ENCODE results near the gene CATSPER3.

DNA sequence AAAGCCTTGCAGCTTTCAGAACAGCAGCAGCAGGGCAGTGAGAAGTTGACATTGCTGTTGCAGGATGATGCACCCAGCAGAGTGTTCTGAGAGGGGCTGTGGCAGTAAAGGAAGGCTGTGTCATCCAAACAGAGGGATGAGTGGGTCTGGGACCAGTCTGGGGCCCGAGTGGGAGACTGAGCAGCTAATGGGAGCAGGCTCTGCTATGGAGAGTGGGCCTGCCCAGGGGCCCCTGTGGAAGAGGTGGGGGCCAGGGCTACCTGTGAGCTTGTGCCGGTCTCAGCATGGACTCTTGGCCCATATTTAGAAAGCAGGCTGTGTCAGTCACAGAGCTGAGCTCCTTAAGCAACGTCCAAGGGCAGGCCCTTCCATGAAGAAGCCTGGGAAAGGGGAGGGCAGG is 92.3 kb downstream of the CATSPER3 start:
- TF ChIP-seq, protein P1, sequence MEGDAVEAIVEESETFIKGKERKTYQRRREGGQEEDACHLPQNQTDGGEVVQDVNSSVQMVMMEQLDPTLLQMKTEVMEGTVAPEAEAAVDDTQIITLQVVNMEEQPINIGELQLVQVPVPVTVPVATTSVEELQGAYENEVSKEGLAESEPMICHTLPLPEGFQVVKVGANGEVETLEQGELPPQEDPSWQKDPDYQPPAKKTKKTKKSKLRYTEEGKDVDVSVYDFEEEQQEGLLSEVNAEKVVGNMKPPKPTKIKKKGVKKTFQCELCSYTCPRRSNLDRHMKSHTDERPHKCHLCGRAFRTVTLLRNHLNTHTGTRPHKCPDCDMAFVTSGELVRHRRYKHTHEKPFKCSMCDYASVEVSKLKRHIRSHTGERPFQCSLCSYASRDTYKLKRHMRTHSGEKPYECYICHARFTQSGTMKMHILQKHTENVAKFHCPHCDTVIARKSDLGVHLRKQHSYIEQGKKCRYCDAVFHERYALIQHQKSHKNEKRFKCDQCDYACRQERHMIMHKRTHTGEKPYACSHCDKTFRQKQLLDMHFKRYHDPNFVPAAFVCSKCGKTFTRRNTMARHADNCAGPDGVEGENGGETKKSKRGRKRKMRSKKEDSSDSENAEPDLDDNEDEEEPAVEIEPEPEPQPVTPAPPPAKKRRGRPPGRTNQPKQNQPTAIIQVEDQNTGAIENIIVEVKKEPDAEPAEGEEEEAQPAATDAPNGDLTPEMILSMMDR (IDR thresholded peaks at IDR 0.05; ENCODE audit: insufficient read depth, low read depth, low read length) = no peak
- no peak for TF ChIP-seq EZH2 (IDR thresholded peaks at IDR 0.05; ENCODE audit: insufficient read depth, low read length)

Data from astrocyte (in vitro differentiated cells and primary cell).